BLaER1 treated with 17β-estradiol and CSF1 and Interleukin-3, amounts not matched to agents 10 nM and 100 nM (cell line): ENCODE data around the gene DUSP21.
"Not testable (repeated sequence)": the region's sequence is repeated elsewhere in the genome, so short reads cannot be mapped to it uniquely, and the experiment has no call there.

ENCODE experiments used
- H3K27ac ChIP-seq, 11 experiments: shearing (Covaris generic); formaldehyde crosslinking; 2 replicates each; pipeline ENCODE4 v1.8.1; 2022
- H3K27me3 ChIP-seq, 11 experiments: shearing (Covaris generic); formaldehyde crosslinking; 2 replicates each; pipeline ENCODE4 v1.8.1; 2022
- H3K36me3 ChIP-seq, 11 experiments: shearing (Covaris generic); formaldehyde crosslinking; 2 replicates each; pipeline ENCODE4 v1.8.1; 2022
- H3K4me1 ChIP-seq, 10 experiments: shearing (Covaris generic); formaldehyde crosslinking; 2 replicates each; pipeline ENCODE4 v1.8.1; 2022
- H3K4me2 ChIP-seq, 11 experiments: shearing (Covaris generic); formaldehyde crosslinking; 2 replicates each; pipeline ENCODE4 v1.8.1; 2022
- H3K4me3 ChIP-seq, 10 experiments: shearing (Covaris generic); formaldehyde crosslinking; 2 replicates each; pipeline ENCODE4 v1.8.1; 2022
- H3K9ac ChIP-seq, 11 experiments: shearing (Covaris generic); formaldehyde crosslinking; 2 replicates each; pipeline ENCODE4 v1.8.1; 2022
- H3K9me3 ChIP-seq, 11 experiments: shearing (Covaris generic); formaldehyde crosslinking; replicated peaks in 1 of 11; 2 replicates each; pipeline ENCODE4 v1.8.1; 2022
- H4K20me1 ChIP-seq, 11 experiments: shearing (Covaris generic); formaldehyde crosslinking; 2 replicates each; pipeline ENCODE4 v1.8.1; 2022
- Cebpa-rat ChIP-seq, 11 experiments: shearing (Covaris generic); IDR thresholded peaks; 2 replicates each; pipeline ENCODE4 v1.8.1; 2022

The DUSP21 gene

DNA sequence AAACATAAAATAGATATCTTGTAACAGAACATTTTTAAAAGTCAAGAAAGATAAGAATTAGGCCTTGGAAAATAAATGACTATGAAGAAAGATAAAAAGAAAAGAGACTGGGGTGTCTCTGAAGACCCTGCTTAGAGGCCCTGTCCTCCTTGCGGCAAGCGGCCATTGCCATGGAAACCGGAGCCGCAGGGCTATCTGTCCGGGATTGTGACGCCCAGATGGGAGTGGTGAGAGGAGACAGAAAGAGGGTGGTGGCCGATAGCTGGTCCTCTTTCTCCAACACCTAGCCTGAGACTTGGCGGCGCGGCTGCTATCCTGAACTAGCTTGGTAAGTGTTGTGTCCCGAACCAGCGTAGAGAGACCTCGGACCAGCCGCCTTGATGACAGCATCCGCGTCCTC lies at the start of gene DUSP21:
DUSP21 (plus strand) TSS at position 269 of the 400 bp plus-strand sequence; CDS start at position 381, 112 bp downstream.
- Histone ChIP-seq H3K9ac (no peak within 1 kb of the TSS), H3K4me3 (no peak within 1 kb of the TSS), H3K27me3 (no peaks in the 10 kb centered on the region), H4K20me1 (no peaks in the 10 kb centered on the region), H3K4me2 (no peak within 1 kb of the TSS), H3K9me3 (no peaks in the 10 kb centered on the region), H3K36me3 (no peaks in the 10 kb centered on the region), H3K27ac (no peak within 1 kb of the TSS), H3K4me1 (no peaks in the 10 kb centered on the region)
- no peak for TF ChIP-seq Cebpa-rat (IDR thresholded peaks at IDR 0.05)

DNA sequence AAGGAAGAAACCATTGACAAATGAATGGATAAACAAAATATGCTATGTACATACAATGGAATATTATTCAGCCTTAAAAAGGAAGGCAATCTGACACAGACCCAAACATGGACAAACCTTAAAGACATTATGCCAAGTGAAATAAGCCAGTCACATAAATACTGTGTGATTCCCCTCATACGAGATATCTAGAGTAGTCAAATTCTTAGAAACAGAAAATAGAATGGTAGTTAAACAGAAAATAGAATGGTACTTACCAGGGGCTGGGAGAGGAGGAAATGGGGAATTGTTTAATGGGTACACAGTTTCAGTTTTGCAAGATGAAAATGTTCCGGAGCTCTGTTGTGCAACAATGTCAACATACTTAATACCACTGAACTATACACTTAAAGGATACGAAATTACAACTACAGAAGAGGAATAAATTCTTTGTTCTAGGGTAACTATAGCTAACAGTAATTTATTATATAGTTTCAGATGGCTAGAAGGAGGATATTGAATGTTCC lies 47.8 kb upstream of the DUSP21 start:
- Histone ChIP-seq H3K4me2 (no peak overlapping the region), H3K4me3 (no peak overlapping the region)

GRCh38 chrX:44802613-44803012 lies 41.2 kb upstream of the DUSP21 start:
- no peak overlapping the region for H3K4me2 ChIP-seq
- no peak overlapping the region for H3K9ac ChIP-seq
- H3K36me3 ChIP-seq = no peaks in the 10 kb centered on the region
- H3K9me3 ChIP-seq = no peaks in the 10 kb centered on the region
- no peaks in the 10 kb centered on the region for H4K20me1 ChIP-seq
- no peaks in the 10 kb centered on the region for H3K27me3 ChIP-seq
- no peaks in the 10 kb centered on the region for H3K4me1 ChIP-seq
- H3K27ac ChIP-seq = no peak overlapping the region
- no peak overlapping the region for H3K4me3 ChIP-seq
- no peak for TF ChIP-seq Cebpa-rat (IDR thresholded peaks at IDR 0.05)

More for the DNA sequence above, 47.8 kb upstream of the DUSP21 start:
- H3K36me3 ChIP-seq = no peaks in the 10 kb centered on the region
- no peak overlapping the region for H3K9ac ChIP-seq
- H4K20me1 ChIP-seq = no peaks in the 10 kb centered on the region
- H3K9me3 ChIP-seq = no peaks in the 10 kb centered on the region
- TF ChIP-seq Cebpa-rat (IDR thresholded peaks at IDR 0.05) = no peak
- H3K4me1 ChIP-seq = no peaks in the 10 kb centered on the region
- no peaks in the 10 kb centered on the region for H3K27me3 ChIP-seq
- no peak overlapping the region for H3K27ac ChIP-seq

- Histone ChIP-seq H3K9ac (no peak overlapping the region), H3K4me2 (no peak overlapping the region), H3K9me3 (no peaks in the 10 kb centered on the region), H3K36me3 (no peaks in the 10 kb centered on the region), H3K27me3 (no peaks in the 10 kb centered on the region), H3K4me1 (no peaks in the 10 kb centered on the region), H3K27ac (no peak overlapping the region), H3K4me3 (no peak overlapping the region), H4K20me1 (no peaks in the 10 kb centered on the region)
- TF ChIP-seq Cebpa-rat (IDR thresholded peaks at IDR 0.05) = no peak
Measured at GRCh38 chrX:44815681-44816080, 28.1 kb upstream of the DUSP21 start.

- no peak overlapping the region for H3K9ac ChIP-seq
- H3K4me1 ChIP-seq = no peaks in the 10 kb centered on the region
- no peaks in the 10 kb centered on the region for H4K20me1 ChIP-seq
- no peak overlapping the region for H3K4me3 ChIP-seq
- no peaks in the 10 kb centered on the region for H3K36me3 ChIP-seq
- peaks cover 0 to 3% (median 0%) of the 10 kb centered on the region in 11 experiments; a peak in 3 of 22 replicates for H3K9me3 ChIP-seq
- H3K27ac ChIP-seq = no peak overlapping the region
- H3K4me2 ChIP-seq = no peak overlapping the region
- no peaks in the 10 kb centered on the region for H3K27me3 ChIP-seq
- no peak for TF ChIP-seq Cebpa-rat (IDR thresholded peaks at IDR 0.05)
Measured at GRCh38 chrX:44816367-44816766, 27.5 kb upstream of the DUSP21 start.

DNA sequence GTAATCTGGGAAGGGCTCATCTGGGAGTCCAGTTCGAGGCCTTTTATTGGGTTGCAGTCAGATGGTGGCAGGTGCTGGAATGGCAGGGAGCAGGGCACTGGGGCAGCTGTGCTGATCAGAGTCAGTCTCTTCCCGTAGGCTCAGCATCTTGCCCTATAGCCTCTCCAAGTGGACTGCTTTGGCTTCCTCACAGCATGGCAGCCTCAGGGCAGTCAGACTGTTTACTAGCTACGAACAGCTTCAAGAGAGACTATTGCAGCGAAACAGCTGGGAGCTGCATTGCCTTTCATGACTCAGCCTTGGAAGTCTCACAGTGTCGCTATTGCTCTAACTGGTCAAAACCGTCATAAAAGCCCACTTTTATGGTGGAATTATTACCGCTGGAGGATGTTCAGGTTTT lies 26.8 kb upstream of the DUSP21 start:
- Histone ChIP-seq H3K9ac (no peak overlapping the region), H3K36me3 (no peaks in the 10 kb centered on the region), H3K4me3 (no peak overlapping the region), H3K27ac (no peak overlapping the region), H3K4me2 (no peak overlapping the region), H4K20me1 (no peaks in the 10 kb centered on the region), H3K27me3 (no peaks in the 10 kb centered on the region), H3K9me3 (peaks cover 0 to 9% (median 5%) of the 10 kb centered on the region in 11 experiments; a peak in 13 of 22 replicates), H3K4me1 (no peaks in the 10 kb centered on the region)
- TF ChIP-seq Cebpa-rat (IDR thresholded peaks at IDR 0.05) = no peak

DNA sequence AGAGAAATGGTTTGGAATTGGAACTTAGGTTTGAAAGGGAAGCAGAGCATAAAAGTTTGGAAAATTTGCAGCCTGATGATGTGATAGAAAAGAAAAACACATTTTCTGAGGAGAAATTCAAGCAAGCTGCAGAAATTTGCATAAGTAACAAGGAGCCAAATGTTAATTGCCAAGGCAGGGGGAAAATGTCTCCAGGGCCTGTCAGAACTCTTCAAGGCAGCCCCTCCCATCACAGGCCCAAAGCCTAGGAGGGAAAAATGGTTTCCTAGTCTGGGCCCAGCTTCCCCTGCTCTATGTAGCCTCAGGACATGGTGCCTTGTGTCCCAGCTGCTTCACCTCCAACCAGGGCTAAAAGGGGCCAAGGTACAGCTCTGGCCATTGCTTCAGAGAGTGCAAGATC lies 21.2 kb upstream of the DUSP21 start:
- H4K20me1 ChIP-seq = no peaks in the 10 kb centered on the region
- H3K27ac ChIP-seq = no peak overlapping the region
- peaks cover 0 to 22% (median 7%) of the 10 kb centered on the region in 11 experiments; a peak in 14 of 22 replicates for H3K9me3 ChIP-seq
- TF ChIP-seq Cebpa-rat (IDR thresholded peaks at IDR 0.05) = no peak
- no peaks in the 10 kb centered on the region for H3K36me3 ChIP-seq
- H3K27me3 ChIP-seq = no peaks in the 10 kb centered on the region
- no peak overlapping the region for H3K9ac ChIP-seq
- no peak overlapping the region for H3K4me3 ChIP-seq
- no peak overlapping the region for H3K4me2 ChIP-seq
- H3K4me1 ChIP-seq = no peaks in the 10 kb centered on the region

- peaks cover 0 to 22% (median 7%) of the 10 kb centered on the region in 11 experiments; a peak in 14 of 22 replicates for H3K9me3 ChIP-seq
- H3K4me3 ChIP-seq, H3K27me3 ChIP-seq, H3K9ac ChIP-seq, H3K27ac ChIP-seq, H4K20me1 ChIP-seq, H3K4me2 ChIP-seq, H3K36me3 ChIP-seq, H3K4me1 ChIP-seq: not testable (repeated sequence)
Measured at GRCh38 chrX:44823193-44823592, 20.6 kb upstream of the DUSP21 start.

DNA sequence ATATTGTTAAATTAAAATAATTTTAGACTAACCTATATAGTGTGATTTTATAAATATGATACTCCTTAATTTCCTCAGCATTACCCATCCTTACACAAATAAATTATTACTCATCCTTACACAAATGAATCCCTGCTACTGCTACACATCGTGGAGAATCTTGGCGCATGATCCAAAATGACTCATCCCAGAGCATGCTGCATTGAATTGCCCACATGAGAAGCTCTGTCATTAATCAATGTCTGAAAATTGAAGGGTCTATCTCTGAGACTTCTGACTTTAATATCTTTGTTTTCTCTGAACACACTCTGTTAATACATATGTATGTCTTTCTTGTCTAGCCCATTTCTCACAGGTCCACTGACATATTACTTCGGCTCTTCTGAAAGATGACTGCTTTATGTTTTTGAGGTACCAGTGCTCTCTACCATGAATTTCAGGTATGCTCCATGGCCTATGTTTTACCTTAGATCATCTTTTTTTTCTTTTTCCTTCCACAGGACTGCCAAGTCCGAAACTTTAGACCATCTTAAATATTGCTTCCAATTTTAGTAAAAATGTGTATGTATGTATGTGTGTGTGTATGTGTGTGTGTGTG lies 15.7 kb upstream of the DUSP21 start:
- no peaks in the 10 kb centered on the region for H3K27me3 ChIP-seq
- no peak overlapping the region for H3K4me2 ChIP-seq
- H3K9ac ChIP-seq = no peak overlapping the region
- H4K20me1 ChIP-seq = no peaks in the 10 kb centered on the region
- no peak for TF ChIP-seq Cebpa-rat (IDR thresholded peaks at IDR 0.05)
- H3K4me1 ChIP-seq = no peaks in the 10 kb centered on the region
- H3K27ac ChIP-seq = no peak overlapping the region
- H3K4me3 ChIP-seq = no peak overlapping the region
- peaks cover 0 to 2% (median 0%) of the 10 kb centered on the region in 11 experiments; a peak in 1 of 22 replicates for H3K9me3 ChIP-seq
- H3K36me3 ChIP-seq = no peaks in the 10 kb centered on the region

DNA sequence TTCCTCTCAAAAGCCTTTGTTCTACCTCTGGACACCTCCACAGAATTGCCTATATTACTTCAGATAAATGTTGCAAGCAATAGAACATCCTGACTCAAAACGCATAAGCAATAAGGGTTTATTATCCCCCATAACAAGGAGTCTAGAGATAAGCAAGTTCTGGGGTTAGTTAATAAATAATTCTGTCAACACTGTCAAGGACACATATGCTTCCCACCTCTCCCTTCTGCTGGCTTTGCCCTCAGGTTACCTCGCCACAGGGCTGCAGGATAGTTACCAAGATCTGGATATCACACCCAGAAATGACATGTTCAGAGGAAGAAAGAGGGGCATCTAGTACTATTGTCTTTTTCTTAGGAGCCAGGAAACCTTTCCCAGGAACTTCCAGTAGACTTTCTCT lies 14.0 kb upstream of the DUSP21 start:
- H3K36me3 ChIP-seq = no peaks in the 10 kb centered on the region
- no peak overlapping the region for H3K9ac ChIP-seq
- H4K20me1 ChIP-seq = no peaks in the 10 kb centered on the region
- no peak overlapping the region for H3K4me3 ChIP-seq
- H3K27me3 ChIP-seq = no peaks in the 10 kb centered on the region
- no peaks in the 10 kb centered on the region for H3K4me1 ChIP-seq
- no peak overlapping the region for H3K4me2 ChIP-seq
- H3K27ac ChIP-seq = no peak overlapping the region
- no peaks in the 10 kb centered on the region for H3K9me3 ChIP-seq
- no peak for TF ChIP-seq Cebpa-rat (IDR thresholded peaks at IDR 0.05)
